ENCODE results near the gene CBX5. TPM values are rescaled to one million over a fixed set of nuclear protein-coding genes. Genes with fewer than 3 reads are reported as not detected.

CBX5 gene
- total and polyA plus RNA-seq, 10 of the 15 experiments (the other 5 are each of a cell fraction or from before 2014, with no cell fraction given): 46.7 to 138 (median 74.6) TPM

DNA sequence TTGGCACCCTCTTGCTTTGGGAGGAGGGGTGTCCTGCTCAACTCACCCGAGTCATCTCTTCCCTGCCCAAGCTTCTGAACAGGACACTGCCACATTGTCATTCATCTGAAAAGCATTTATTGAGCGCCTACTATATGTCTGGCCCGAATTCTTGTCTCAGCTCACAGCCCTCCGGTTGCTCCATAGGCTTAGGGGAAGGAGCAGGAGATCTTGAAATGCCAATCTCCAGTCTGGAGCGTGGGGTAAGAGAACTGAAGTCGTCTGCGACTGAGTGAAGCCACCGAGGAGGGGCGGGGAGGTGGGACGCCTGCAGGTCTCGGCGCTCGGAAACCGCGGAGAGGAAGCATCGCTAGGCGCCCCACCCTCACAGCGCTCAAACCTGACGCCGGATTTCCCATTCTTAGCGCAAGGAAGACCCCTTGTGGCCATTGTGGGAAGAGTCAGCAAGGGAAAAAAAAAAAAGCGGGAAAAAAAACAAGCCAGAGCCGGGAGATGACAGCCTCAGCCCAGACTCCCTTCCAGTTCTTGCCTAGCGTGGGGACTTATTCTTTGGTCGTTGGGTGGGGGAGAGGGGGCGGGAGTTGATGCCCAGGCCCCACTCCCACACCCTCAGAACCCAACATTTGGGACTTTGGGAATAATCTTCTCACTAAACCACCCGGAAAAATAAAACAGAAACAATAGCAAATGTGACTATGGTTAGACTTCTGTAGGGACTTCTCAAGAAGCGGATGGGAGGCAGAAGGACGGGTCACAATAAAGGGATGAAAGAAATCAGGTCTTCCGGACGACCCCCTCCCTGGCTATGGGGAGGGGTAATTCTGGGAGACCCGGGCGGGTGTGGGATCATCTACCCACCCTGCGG is 62.9 kb downstream of the CBX5 start (continued):
- TF ChIP-seq, protein P1, sequence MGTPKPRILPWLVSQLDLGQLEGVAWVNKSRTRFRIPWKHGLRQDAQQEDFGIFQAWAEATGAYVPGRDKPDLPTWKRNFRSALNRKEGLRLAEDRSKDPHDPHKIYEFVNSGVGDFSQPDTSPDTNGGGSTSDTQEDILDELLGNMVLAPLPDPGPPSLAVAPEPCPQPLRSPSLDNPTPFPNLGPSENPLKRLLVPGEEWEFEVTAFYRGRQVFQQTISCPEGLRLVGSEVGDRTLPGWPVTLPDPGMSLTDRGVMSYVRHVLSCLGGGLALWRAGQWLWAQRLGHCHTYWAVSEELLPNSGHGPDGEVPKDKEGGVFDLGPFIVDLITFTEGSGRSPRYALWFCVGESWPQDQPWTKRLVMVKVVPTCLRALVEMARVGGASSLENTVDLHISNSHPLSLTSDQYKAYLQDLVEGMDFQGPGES (IDR thresholded peaks at IDR 0.05): no peak
- TF ChIP-seq SMC3 (IDR thresholded peaks at IDR 0.05; ENCODE audit: borderline replicate concordance, low read length): peak; percentile 46; the same call in 1 of the 2 replicates
- TF ChIP-seq SRF (IDR thresholded peaks at IDR 0.05; ENCODE audit: low read depth in 2 of 2, low read length in 2 of 2): no peak
- TF ChIP-seq ATF7 (IDR thresholded peaks at IDR 0.05; ENCODE audit: low read depth): peak; percentile 31; the same call in 1 of the 2 replicates
- TF ChIP-seq BACH1 (IDR thresholded peaks at IDR 0.05; ENCODE audit: borderline replicate concordance): no peak
- no peak for TF ChIP-seq NFYA (IDR thresholded peaks at IDR 0.05; ENCODE audit: borderline replicate concordance, low read depth, low read length)
- TF ChIP-seq RAD21 (IDR thresholded peaks at IDR 0.05; ENCODE audit: insufficient read depth, low read depth, low read length): peak; percentile 69
- TF ChIP-seq CREB1 (IDR thresholded peaks at IDR 0.05; ENCODE audit: low read depth): 0 out of 2 replicates have a peak, but pooled peaks have one; percentile 33
- no peak for TF ChIP-seq EZH2 (IDR thresholded peaks at IDR 0.05; ENCODE audit: borderline replicate concordance, control insufficient read depth, low read depth, low read length)
- TF ChIP-seq, protein P2, sequence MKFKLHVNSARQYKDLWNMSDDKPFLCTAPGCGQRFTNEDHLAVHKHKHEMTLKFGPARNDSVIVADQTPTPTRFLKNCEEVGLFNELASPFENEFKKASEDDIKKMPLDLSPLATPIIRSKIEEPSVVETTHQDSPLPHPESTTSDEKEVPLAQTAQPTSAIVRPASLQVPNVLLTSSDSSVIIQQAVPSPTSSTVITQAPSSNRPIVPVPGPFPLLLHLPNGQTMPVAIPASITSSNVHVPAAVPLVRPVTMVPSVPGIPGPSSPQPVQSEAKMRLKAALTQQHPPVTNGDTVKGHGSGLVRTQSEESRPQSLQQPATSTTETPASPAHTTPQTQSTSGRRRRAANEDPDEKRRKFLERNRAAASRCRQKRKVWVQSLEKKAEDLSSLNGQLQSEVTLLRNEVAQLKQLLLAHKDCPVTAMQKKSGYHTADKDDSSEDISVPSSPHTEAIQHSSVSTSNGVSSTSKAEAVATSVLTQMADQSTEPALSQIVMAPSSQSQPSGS (IDR thresholded peaks at IDR 0.05; ENCODE audit: low read length): no peak
- no peak for TF ChIP-seq NFIC (IDR thresholded peaks at IDR 0.05; ENCODE audit: low read depth, low read length)
- peak; percentile 90 for TF ChIP-seq ZNF384 (IDR thresholded peaks at IDR 0.05; ENCODE audit: borderline replicate concordance, low read depth, low read length)
- no peak for TF ChIP-seq DPF2 (IDR thresholded peaks at IDR 0.05)
- TF ChIP-seq NBN (IDR thresholded peaks at IDR 0.05): peak; percentile 38; the same call in 1 of the 2 replicates
- TF ChIP-seq LARP7 (IDR thresholded peaks at IDR 0.05): no peak
- peak; percentile 45; the same call in 1 of the 2 replicates for TF ChIP-seq EED (IDR thresholded peaks at IDR 0.05; ENCODE audit: low read depth)
- TF ChIP-seq RELA (IDR thresholded peaks at IDR 0.05; ENCODE audit: borderline replicate concordance, partially characterized antibody): no peak
- TF ChIP-seq, protein P3, sequence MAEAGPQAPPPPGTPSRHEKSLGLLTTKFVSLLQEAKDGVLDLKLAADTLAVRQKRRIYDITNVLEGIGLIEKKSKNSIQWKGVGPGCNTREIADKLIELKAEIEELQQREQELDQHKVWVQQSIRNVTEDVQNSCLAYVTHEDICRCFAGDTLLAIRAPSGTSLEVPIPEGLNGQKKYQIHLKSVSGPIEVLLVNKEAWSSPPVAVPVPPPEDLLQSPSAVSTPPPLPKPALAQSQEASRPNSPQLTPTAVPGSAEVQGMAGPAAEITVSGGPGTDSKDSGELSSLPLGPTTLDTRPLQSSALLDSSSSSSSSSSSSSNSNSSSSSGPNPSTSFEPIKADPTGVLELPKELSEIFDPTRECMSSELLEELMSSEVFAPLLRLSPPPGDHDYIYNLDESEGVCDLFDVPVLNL (IDR thresholded peaks at IDR 0.05; ENCODE audit: low read depth, low read length): no peak
- TF ChIP-seq PML (IDR thresholded peaks at IDR 0.05; ENCODE audit: low read length): no peak
- TF ChIP-seq BCL11A (IDR thresholded peaks at IDR 0.05; ENCODE audit: low read depth, low read length): no peak
- no peak for TF ChIP-seq RAD51 (IDR thresholded peaks at IDR 0.05)
- TF ChIP-seq RUNX3 (IDR thresholded peaks at IDR 0.05; ENCODE audit: low read length): peak; percentile 70; the same call in 1 of the 2 replicates
- no peak for TF ChIP-seq SMAD1 (IDR thresholded peaks at IDR 0.05; ENCODE audit: low read depth, partially characterized antibody)
- TF ChIP-seq, protein P4, sequence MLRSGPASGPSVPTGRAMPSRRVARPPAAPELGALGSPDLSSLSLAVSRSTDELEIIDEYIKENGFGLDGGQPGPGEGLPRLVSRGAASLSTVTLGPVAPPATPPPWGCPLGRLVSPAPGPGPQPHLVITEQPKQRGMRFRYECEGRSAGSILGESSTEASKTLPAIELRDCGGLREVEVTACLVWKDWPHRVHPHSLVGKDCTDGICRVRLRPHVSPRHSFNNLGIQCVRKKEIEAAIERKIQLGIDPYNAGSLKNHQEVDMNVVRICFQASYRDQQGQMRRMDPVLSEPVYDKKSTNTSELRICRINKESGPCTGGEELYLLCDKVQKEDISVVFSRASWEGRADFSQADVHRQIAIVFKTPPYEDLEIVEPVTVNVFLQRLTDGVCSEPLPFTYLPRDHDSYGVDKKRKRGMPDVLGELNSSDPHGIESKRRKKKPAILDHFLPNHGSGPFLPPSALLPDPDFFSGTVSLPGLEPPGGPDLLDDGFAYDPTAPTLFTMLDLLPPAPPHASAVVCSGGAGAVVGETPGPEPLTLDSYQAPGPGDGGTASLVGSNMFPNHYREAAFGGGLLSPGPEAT (IDR thresholded peaks at IDR 0.05; ENCODE audit: low read depth): 0 out of 2 replicates have a peak, but pooled peaks have one; percentile 23
- no peak for TF ChIP-seq ETV6 (conservative IDR thresholded peaks at IDR 0.05 in 1 of 2, IDR thresholded peaks at IDR 0.05 in 1 of 2; ENCODE audit: borderline replicate concordance in 1 of 2, low read depth in 1 of 2)
- TF ChIP-seq ZBED1 (IDR thresholded peaks at IDR 0.05; ENCODE audit: borderline replicate concordance): no peak

Data from GM12878 (cell line).